GM21381 (cell line): Measurements from ENCODE around the gene ODAPH.
"Not testable (repeated sequence)": the region's sequence is repeated elsewhere in the genome, so short reads cannot be mapped to it uniquely, and the experiment has no call there.

Experiments
- ATAC-seq: cut with Tn5 transposase; IDR thresholded peaks from one replicate; pipeline ENCODE4 v1.9.1; 2021; ENCODE audit warnings: mild to moderate bottlenecking, moderate library complexity; ENCODE audit not compliant: unreplicated experiment

ODAPH gene, protein sequence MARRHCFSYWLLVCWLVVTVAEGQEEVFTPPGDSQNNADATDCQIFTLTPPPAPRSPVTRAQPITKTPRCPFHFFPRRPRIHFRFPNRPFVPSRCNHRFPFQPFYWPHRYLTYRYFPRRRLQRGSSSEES

DNA sequence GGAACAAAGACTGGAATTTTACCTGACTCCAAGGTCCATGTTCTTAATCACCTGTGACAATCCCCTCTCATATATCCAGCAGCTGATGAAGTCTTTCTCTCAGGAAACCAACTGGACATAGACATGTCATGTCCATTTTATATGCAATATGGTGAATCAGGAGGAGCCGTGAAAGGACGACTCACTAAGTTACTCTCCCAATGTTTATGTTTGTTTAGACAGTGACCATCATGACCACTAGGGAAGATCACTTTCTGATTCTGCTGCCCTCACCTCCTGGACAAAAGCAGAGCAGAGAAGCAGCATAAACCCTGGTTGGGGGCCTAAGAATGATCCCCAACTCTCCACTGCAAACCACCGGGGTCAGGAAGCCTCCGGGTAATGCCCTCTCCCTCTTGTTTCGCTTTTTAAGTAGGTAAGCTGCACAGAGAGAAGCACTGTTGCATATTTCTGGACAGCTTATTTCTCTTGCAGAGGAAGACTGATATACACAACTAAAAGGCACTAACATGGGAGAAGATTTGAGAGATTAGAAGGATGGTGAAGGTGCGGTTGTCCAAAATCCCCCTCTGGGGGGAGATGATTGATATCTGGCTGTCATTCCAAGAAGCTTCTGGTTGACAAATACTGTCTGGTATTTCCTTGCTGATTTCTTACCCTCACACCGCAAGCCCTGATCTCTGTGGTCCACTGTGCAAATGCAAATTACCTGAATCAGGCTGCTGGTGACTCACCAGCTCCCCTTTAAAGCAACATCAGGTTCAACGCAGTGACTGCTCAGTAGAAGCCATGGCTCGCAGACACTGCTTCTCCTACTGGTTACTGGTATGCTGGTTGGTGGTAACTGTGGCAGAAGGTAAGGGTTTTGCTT, at the start of gene ODAPH:
Gene ODAPH, plus strand, starts transcription at position 773 of the 871 bp plus-strand sequence. Its CDS starts 17 bp downstream, at position 790.
- ATAC-seq, result peak; percentile 72

DNA sequence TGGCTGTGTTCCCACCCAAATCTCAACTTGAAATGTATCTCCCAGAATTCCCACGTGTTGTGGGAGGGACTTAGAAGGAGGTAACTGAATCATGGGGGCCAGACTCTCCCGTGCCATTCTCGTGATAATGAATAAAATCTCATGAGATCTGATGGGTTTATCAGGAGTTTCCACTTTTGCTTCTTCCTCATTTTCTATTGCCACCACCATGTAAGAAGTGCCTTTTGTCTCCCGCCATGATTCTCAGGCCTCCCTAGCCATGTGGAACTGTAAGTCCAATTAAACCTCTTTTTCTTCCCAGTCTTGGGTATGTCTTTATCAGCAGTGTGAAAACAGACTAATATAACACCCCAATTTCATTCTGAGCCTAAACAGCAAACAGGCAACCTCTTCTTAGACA, 46.3 kb upstream of the ODAPH start:
- ATAC-seq, result not testable (repeated sequence)

DNA sequence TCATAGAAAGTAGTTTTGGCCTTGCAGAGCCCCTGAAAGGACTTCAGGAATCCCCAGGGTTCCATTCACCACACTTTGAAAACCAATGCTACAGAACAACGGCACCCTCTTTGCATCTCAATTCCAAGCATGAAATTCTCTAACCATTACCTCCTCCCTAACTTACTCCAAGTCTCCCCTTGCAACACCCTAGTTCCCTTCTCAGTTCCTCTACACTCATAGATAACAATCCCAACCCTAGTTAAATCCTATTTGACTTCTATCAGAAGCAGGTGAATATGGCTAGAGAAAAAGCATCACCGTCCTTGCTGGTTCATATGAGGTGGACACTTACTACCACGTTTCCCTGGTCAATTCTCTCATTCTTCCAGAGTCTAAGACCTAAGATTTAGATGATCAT, 44.0 kb upstream of the ODAPH start:
- no peak for ATAC-seq

DNA sequence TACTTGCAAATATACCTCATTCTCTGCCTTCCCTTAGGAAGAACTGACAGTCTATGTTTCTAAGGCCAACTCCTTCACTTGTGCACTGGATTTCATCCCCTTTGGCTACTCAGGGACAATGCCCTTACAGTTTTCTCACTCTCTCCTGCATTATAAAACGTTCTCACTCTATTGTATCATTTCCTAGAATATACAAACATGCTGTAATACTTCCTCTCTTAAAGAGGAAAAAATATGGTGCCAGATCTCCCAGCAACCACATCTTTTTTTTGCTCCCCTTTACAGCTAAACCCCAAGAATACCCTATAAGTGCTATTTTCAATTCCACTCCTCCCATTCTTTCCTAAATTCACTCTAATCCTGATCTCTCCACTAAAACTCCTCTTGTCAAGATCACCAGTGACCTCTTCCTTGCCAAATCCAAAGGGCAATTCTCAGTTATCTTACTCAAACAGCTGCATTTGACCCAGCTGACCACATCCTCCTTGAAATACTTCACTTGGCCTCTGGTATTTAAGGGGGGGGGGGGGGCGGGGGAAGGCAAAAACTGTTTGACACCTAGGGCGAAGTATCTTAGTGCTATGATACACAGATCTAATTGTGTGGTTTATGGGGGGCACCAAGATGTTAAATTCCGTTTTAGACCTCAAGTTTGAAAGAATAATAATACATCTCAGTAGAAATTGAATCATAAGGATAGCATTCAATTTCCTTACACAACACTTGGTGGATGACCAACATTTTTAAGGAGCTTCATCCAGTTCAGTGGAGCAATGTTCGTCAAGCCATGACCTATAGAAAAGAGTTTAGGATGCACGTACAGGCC, 43.3 kb upstream of the ODAPH start:
- ATAC-seq, result no peak

DNA sequence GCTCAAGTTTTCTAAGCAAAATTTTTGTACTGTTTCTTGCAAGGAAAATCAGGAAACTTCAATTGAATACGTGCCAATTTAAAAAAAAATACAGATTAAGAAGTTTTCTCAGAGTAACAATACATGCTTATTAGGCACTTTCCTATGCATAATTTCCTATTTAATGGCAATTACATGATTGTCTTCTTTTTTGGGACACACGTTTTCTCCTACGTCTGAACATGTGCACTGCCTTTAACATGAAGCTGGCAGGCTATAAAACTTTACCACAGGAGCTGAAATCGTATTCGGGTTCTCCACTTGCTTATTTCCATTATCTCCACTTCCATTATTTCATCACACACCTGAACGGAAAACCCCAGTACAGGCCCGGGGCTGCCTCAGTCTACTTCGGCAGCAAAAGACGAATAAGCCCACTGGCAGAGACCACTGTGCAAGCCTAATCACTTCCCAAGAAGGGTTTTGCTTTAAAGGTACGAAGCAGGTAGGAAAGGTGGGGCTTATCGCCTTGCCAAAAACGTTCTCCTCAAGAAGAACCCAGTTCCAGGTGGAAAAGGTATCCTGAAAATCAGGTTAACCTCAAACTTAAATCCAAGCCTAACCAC, 42.2 kb upstream of the ODAPH start:
- no peak for ATAC-seq

DNA sequence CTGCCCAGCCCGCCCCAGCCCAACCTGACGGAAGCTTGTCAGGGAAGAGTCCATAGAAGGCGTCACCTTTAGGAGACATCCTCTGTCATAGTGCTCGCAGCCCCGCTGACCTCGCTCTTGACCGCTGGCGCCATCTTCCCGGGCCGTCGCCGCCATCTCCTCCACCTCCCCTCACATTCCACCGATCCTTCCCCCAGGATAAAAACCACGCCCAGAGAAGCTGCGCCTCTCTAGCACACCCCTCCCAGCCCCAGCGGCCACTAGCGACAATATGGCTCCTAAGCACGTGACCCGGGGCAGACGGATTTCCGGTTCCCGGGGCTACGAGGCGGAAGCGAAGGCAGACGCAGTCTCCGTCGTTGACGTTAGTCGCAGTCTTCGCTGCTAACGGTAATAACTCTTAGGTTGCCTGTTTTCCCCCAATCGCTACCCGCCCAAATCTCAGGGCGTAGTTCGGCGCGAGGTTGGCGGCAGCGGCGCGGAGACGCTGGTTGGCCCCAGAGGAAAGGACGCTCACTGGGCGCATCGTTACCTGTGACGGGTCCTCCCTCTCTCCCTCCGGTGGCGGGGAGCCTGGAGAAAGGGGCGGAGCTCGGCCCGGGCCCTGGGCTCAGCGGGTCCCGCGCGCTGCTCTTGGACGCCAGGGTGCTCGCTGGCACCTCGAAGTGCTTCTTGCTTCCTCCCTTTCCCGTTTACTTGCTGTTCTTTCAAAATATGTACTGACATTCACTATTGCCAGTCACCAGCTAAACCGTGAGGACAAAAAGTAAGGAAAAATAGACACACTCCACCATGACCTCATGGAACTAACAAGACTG, 41.5 kb upstream of the ODAPH start, which contains the start of the genes RCHY1 and THAP6:
Gene RCHY1, minus strand, starts transcription at position 273 of the 818 bp plus-strand sequence. Its CDS starts 117 bp downstream, at position 156.
Gene THAP6, plus strand, starts transcription at position 343 of the 818 bp plus-strand sequence. CDS start 980 bp downstream, outside the sequence.
- peak; percentile 91 for ATAC-seq

DNA sequence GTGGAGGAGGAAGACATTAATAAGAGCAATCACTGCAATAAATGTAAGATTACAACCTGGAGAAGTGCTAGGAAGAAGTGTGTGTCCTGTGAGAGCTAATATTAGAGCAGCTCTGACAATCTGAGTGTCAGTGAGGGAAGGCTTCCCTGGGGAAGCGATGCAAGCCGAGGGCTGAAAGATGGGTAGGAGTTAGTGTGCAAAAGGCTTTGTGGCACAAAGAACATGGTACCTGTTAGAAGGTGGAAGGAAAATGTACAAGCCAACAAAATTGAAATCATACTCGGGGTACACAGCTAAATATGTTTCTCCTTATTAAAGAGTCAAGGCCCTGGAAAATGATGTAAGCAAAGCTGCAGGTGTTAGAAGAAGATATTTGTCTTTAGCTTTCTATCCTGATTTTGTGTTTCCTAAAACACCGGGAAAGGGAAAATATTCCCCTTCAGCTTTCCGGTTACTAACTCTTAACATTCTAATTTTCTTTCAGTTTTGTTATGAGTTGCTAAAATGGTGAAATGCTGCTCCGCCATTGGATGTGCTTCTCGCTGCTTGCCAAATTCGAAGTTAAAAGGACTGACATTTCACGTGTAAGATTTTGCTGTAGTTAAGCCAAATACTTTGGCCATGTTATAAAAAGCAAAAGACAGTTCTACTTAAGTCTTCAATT, 40.8 kb upstream of the ODAPH start:
- ATAC-seq, result no peak

DNA sequence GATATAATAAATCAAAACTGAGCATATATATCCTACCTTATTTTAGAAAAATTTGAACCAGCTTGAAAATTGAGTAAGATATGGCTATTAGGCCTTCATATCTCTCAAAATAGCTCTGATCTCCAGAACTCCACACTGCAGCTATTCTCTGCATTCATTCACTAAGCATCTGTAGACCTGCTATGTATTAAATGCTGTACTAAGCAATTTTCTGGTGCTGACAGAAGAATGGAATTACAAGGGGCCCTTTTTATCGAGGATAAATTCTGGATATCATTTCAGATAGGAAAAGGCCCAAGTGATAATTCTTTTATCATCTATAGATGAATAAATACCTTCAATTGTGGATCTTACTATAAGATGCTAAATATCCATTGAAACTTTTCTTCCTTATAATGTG, 39.7 kb upstream of the ODAPH start:
- no peak for ATAC-seq

DNA sequence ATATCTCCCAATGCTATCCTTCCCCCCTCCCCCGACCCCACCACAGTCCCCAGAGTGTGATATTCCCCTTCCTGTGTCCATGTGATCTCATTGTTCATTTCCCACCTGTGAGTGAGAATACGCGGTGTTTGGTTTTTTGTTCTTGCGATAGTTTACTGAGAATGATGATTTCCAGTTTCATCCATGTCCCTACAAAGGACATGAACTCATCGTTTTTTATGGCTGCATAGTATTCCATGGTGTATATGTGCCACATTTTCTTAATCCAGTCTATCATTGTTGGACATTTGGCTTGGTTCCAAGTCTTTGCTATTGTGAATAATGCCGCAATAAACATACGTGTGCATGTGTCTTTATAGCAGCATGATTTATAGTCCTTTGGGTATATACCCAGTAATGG, 36.4 kb upstream of the ODAPH start:
- not testable (repeated sequence) for ATAC-seq

DNA sequence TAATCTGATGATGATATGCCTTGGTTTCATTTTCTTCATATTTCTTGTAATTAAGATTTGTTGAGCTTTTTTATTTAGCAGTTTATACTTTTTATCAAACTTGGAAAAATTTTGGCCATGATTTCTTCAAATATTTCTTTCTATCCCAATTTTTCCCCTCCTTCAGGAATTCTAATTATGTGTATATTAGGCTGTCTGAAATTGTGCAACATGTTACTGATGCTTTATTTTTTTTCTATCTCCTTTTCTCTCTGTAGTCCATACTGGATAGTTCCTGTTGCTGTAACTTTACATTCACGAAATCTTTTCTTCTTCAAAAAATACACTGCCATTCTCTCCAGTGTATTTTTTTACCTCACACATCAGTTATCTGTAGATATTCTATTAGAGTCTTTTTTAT, 30.8 kb upstream of the ODAPH start:
- no peak for ATAC-seq

DNA sequence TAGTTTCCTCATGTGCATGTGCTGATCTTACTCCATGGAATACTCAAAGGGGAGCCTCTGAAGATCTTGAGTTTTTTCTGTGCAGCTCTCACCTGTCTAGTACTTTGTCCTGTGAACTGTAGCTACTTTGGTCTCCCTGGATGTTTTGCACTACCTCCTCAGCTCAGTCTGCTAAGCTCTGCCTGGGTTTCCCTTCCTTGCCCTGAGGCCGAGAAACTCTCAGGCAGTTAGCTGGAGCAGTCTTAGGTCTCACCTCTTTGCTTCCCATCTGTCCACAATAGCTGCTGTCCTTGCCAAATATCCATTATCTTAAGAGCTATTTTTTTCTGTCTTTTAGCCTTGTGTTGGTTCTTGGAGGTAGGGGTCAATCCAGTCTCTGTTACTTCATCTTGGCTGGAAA, 30.0 kb upstream of the ODAPH start:
- no peak for ATAC-seq

DNA sequence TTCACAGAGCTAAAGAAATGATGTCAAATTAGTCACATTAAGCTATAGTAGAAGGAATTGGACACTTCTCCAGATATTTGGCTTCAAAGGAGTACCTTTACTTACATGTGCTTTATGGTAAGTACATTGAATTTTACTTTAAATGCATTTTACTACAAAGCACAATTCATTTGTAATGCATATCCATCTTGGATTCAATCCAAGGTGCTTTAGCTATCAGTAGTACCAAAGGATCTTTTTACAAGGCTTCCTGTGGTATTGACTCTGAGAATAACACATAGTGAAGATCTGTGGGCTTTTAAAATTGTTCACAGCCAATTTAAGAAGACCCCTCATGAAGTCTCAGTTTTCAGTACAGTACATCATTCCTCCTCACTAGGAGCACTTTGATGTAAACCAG, 28.4 kb upstream of the ODAPH start:
- ATAC-seq, result no peak

DNA sequence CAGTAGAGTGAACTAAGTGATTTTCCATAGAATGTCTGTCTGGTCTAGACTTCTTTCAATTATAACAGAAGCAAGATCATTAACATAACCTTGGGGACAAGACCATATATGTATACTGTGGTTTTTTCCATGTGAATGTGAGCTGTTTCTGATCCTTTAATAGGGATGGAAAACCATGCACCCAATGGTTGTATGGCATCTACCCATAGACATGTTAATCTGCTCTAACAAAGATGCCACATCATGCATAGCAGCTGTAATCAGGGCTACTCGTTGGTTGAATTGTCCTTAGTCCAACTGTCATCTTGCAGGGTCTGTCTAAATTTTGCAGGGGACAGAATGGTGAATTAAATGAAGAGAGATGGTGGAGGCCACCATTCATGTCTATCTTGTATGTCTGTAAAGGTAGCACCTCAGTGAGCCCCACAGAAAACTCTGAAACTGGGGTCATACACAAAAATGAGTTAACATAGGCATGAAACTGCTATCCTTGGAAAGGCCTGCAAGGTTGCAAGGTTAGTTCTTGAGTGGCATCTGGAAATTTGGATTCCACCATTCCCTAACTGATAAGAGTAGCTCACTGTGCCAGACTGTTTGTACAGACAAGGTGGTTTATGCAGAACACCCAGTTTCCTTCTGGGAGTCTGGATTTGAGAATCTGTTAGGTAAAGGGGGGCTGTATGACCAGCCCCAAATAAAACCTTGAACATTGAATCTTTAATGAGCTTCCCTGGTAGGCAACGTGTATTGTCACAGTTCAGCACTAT, 25.1 kb upstream of the ODAPH start:
- no peak for ATAC-seq

DNA sequence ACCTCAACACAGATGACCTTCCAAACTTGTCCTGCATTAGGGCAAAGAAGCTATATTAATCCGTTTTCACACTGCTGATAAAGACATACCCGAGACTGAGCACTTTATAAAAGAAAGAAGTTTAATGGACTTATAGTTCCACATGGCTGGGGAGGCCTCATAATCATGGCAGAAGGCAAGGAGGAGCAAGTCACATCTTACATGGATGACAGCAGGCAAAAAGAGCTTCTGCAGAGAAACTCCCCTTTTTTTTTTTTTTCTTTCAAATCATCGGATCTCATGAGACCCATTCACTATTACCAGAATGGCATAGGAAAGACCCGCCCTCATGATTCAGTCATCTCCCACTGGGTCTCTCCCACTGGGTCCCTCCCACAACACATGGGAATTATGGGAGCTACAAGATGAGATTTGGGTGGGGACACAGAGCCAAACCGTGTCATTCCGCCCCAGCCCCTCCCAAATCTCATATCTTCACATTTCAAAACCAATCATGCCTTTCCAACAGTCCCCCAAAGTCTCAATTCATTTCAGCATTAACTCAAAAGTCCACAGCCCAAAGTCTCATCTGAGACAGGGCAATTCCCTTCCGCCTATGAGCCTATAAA, 24.2 kb upstream of the ODAPH start:
- ATAC-seq, result not testable (repeated sequence)

DNA sequence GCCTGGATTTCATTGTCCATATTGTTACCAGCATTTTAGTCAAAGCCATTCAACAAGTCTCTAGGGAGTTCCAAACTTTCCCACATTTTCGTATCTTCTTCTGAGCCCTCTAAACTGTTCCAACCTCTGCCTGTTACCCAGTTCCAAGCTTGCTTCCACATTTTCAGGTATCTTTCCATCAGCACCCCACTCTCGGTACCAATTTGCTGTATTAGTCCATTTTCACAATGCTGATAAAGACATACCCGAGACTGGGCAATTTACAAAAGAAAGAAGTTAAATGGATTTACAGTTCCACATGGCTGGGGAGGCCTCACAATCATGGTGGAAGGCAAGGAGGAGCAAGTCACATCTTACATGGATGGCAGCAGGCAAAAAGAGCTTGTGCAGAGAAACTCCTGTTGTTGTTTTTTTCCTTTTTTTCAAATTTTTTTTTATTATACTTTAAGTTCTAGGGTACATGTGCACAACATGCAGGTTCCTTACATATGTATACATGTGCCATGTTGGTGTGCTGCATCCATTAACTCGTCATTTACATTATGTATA, 22.5 kb upstream of the ODAPH start:
- ATAC-seq, result not testable (repeated sequence)

DNA sequence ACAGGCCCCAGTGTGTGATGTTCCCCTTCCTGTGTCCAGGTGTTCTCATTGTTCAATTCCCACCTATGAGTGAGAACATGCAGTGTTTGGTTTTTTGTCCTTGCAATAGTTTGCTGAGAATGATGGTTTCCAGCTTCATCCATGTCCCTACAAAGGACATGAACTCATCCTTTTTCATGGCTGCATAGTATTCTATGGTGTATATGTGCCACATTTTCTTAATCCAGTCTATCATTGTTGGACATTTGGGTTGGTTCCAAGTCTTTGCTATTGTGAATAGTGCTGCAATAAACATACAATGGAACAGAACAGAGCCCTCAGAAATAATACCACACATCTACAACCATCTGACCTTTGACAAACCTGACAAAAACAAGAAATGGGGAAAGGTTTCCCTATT, 21.9 kb upstream of the ODAPH start:
- ATAC-seq, result not testable (repeated sequence)

DNA sequence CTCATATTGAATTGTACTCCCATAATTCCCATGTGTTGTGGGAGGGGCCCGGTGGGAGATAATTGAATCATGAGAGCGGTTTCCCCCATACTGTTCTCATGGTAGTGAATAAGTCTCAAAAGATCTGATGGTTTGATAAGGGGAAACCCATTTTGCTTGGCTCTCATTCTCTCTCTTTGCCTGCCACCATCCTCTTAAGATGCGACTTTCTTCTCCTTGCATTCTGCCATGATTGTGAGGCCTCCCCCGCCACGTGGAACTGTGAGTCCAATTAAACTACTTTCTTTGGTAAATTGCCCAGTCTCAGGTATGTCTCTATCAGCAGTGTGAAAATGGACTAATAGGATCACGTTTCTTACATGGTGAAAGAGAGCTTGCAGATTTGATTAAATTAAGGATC, 18.6 kb upstream of the ODAPH start:
- not testable (repeated sequence) for ATAC-seq

DNA sequence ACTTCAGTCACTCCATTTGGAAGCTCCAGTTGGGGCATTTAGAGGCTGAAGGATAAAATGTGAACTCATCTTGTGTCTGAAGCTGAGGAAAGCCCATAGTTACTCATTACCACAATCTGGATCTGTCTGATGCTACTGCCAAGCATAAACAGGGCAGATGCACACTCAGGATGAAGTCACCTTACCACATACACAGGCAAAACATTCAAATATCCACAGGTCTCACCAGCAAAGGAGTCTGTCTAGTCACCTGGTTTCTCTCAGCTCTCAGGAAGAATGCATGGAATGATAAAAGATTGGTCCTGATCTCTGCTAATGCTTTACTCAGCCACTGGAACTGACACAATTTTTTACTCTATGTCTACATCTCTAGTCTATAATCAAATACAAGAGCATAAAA, 13.0 kb upstream of the ODAPH start:
- ATAC-seq, result no peak
